Suppressor macrophage treated with lipopolysaccharide for 1 hour (primary cell): ENCODE measurements around the gene EPG5.
A peak's percentile ranks its signal among the peaks of the same experiment; 100 is the strongest.
"Not testable (repeated sequence)": the region's sequence is repeated elsewhere in the genome, so short reads cannot be mapped to it uniquely, and the experiment has no call there.

Experiments
- DNase-seq, 3 donors: peaks; one replicate each; pipeline ENCODE4 v3.0.0-alpha.2; 2020 to 2022

Gene EPG5

GRCh38 chr18:45836242-45837205, 130.6 kb downstream of the EPG5 start:
- DNase-seq: peak; percentile 34 to 60 (median 43)

GRCh38 chr18:45835057-45835636, 132.0 kb downstream of the EPG5 start:
- DNase-seq: no peak

GRCh38 chr18:45834306-45834705, 132.8 kb downstream of the EPG5 start:
- DNase-seq: no peak

- no peak for DNase-seq
Observed at GRCh38 chr18:45833846-45834245, 133.3 kb downstream of the EPG5 start.

DNA sequence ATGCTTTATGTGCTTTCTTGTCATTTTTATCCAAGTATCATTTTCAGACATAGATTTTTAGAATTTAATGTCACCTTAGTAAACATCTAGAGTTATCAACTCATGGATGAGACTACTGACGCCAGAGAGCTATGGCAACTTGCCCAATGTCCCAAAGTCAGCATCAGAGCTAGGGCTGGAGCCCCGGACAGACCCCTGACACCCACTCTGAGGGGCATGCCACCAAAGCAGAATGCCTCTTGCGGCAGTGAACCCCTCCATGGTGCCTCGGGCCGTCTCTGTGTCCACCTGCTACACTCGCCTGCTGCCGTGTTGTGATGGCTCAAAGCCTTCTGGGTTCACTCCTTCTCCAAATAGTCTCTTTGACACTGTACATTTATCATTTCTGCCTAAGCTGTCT, 136.2 kb downstream of the EPG5 start:
- no peak for DNase-seq

DNA sequence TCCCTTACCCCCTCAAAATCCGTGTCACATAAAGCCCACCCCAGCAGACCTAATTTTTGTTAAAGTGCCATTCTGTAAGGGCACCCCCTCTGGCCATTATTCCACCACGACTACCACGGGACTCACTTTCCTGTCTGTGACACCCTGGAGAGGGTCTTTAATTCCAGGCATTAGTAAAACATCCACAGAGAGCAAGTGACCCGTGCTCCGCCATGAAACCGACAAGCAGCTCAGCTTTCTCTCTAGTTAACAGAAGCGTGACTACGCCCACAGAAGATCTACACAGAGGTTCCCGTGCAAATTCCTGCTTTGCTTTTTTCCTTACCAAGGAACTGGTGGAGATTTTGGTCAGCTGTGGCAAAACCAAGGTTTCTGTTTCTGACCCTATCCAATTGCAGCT, 137.3 kb downstream of the EPG5 start:
- no peak for DNase-seq

DNA sequence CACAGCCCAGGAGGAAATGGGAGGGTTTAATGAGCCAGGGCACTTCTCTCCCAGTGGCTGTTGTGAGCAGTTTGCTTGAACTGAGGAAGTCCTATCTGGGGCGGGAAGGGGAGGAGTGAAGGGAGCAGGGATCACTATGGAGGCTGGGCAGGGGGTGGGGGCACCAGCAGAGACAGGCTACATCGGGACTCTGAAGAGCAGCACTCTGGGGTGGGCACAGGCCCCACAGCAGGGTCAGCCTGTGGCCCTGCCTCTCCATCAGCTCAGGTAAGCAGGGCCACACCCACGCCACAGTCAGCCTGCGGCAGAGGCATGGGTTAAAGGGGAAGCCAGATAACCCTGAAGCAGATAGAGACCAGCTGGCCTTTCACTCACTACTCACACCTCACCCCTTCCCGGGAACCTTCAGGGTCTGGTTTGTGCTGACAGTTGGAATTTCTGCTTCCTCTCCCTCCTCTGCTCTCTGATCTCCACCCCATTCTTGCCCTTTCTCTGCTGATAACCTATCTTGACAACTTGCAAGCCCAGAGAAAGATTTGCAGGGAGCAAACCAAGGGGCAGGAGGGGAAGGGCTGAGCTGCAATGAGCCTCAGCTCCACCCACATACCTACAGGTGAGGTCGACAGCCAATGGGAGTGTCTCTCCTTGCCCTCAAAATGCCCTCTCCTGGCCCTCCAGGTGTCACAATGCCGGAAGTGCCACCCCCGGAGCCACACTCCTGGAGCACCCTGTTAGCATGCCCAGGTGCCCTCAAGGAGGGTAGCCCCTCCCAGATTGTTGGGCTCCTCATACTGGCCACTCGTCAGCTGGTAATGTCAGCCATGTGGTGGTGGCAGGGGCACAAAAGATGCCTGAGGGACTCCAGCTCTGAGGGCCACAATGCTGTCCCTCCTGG, 138.0 kb downstream of the EPG5 start:
- DNase-seq: peak; percentile 74 to 81 (median 80)

DNA sequence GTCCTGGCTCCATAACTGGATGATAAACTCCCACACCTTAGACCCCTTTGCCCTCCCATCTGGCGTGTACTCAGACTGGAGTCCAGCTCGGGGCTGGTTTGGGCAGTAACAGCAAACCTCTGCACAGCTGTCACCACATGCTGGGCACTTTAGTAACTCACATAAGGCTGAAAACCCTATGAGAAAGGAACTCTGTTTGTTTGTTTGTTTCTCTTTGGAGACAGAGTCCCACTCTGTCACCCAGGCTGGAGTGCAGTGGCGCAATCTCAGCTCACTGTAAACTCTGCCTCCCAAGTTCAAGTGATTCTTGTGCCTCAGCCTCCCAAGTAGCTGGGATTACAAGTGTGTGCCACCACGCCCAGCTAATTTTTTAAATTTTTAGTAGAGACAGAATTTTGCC, 140.4 kb downstream of the EPG5 start:
- DNase-seq: peak; percentile 32 to 62 (median 45)

GRCh38 chr18:45826084-45826483, 141.0 kb downstream of the EPG5 start:
- DNase-seq: peak; percentile 43 to 81 (median 50)

DNA sequence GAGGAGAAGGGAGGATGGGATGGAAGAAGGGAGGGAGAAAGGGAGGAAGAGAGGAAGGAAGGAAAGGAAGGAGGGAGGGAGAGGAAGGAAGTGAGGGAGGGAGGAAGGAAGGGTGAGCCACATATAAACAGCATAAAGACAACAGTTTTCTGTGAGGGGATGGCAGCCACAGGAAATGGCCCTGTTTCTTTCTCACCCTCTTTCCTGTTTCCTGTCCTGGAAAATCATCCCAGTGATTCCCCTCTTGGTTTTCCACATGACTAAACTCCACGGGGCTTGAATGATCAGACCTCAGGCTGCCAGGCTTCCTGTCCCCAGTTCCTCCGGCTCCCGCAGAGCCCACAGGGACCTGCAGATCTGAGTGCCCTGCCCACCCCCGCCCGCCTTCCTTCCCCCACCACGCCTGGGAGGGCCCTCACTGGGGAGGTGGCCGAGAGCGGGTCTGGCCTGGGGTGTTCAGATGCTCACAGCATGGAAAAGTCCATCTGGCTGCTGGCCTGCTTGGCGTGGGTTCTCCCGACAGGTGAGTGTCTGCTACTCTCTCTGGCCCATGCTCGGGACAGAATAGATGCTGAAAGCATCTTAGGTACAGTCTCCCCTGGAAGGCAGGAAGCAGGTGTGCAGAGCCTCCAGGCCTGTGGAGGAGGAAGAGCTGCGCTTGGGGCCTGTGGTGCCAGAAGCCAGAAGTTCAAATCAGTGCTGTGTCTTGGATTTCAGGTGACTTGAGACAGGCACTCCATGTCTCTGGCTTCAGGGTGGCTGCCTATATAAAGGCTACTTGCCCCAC, 141.7 kb downstream of the EPG5 start, which contains the start of gene SIGLEC15:
Gene SIGLEC15, plus strand, starts transcription at position 418 of the 787 bp plus-strand sequence. Its CDS starts 54 bp downstream, at position 472.
- DNase-seq: peak; percentile 77 to 88 (median 87)

DNA sequence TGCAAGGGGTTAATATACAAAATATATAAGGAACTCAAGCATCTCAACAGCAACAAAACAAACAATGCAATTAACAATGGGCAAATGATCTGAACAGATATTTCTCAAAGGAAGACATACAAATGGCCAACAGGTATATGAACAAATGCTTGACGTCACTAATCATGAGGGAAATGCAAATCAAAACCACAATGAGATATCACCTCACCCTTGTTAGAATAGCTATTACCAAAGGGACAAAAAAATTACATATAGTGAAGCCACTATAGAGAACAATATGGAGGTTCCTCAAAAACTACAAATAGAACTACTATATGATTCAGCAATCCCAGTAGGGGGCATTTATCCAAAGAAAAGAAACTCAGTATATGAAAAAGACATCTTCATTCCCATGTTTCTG, 145.4 kb downstream of the EPG5 start:
- peak in 2 of 3 donors; percentile 42 to 52 for DNase-seq

DNA sequence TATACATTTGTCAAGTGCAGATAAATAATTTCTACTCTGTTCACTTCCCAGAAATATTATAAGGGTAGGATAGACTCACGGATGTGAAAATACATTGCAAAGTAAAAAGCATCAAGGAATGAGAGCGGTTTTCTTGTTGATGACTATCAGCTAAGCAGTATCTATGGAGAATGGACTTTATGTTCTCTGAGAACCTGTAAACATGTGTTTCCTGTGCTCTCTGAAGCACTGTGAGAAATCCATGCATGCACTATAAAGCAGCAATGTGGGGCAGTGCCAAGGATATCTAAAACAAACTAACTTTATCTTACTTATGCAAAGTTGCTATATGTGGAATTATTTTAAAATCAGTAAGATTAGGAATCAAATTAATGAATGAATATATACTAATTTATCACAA, 146.1 kb downstream of the EPG5 start:
- DNase-seq: no peak

- peak; percentile 84 to 94 (median 90) for DNase-seq
Observed at GRCh38 chr18:45820106-45820745, 146.9 kb downstream of the EPG5 start.

GRCh38 chr18:45818765-45819164, 148.4 kb downstream of the EPG5 start:
- DNase-seq: peak; percentile 56 to 61 (median 59)

DNA sequence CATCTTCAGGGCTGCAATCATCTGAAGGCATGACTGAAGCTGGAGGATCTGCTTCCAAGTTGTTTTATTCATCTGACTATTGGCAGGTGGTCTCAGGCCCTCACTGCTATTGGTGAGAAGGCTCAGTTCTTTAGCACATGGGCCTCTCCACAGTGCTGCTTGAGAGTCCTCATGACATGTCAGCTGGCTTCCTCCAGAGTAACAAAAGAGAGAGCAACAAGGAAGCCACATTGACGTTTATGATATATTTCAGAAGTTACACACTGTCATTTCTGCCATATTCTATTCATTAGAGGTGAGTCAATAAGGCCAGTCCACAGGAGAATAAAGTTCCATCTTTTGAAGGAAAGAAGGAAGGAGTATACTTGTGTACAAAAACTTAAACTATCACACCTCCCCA, 149.6 kb downstream of the EPG5 start:
- DNase-seq: no peak

GRCh38 chr18:45814733-45815132, 152.4 kb downstream of the EPG5 start:
- not testable (repeated sequence) for DNase-seq

GRCh38 chr18:45807144-45807543, 160.0 kb downstream of the EPG5 start:
- DNase-seq: peak in 2 of 3 donors; percentile 51 to 70

DNA sequence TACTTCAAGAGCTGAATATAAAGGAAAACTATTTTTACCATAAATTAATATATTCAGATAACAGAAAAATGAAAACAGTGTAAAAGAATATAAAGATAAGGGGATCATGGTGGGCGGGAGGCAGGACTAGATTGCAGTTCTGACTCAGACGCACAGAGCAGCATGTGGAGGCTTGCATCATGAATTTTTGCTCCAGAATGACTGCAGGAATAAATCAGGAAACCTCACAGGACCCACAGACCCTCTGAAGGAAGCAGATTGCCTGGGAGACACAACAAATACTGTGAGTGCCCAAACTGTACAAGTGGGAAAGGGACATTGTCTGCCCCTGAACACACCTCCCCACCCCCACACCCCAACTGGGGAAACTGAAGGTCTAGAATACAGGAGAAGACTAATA, 160.9 kb downstream of the EPG5 start:
- peak; percentile 59 to 75 (median 70) for DNase-seq

DNA sequence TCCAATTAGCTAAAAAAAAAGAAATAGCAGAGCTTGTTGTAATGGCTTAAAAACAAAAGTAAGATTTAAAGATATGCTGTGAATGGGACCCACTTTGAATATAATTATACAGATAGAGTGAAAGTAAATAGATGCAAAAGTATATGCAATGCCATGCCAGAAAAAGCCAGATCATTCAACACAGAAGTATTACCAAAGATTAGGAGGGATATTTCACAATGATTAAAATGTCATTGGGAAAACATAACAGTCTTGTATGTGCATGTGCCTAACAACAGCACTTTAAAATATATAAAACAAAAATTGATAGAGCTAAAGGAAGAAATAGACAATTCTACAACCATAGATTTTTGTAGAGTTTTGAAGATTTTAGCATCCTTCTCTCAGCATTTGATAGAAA, 161.6 kb downstream of the EPG5 start:
- DNase-seq: peak in 2 of 3 donors; percentile 42 to 52

GRCh38 chr18:45802814-45803492, 164.2 kb downstream of the EPG5 start:
- DNase-seq: peak; percentile 82 to 91 (median 86)
